Heart right ventricle (tissue), 16 donors: ENCODE data around the gene GLCE. TPM values are rescaled to one million over a fixed set of nuclear protein-coding genes. Genes with fewer than 3 reads are reported as not detected.

Source experiments
- ATAC-seq, 8 donors: fragments of 200-7000 bp; cut with Tn5 transposase; one replicate each; pipeline ENCODE4 v1.9.1; 2020; ENCODE audit warnings: mild to moderate bottlenecking in 8 of 8, moderate library complexity in 8 of 8, moderate number of reproducible peaks in 1 of 8
- DNase-seq, 2 donors: peaks; one replicate each; pipeline ENCODE4 v3.0.0-alpha.2; 2020
- H3K27ac ChIP-seq, 10 donors: fragments of 200-600 bp; sonication (generic) in 2 of 10; one replicate each; pipeline versions ENCODE4 v1.5.0 to v1.8.0; 2020 to 2022; ENCODE audit warnings: mild to moderate bottlenecking in 3 of 10
- H3K27me3 ChIP-seq, 7 donors: fragments of 200-600 bp; one replicate each; pipeline ENCODE4 v1.8.0; 2021 to 2022; ENCODE audit warnings: mild to moderate bottlenecking in 2 of 7
- H3K36me3 ChIP-seq, 9 donors: fragments of 200-600 bp; sonication (generic) in 1 of 9; one replicate each; pipeline versions ENCODE4 v1.5.0 to v1.8.0; 2020 to 2022; ENCODE audit warnings: mild to moderate bottlenecking in 2 of 9
- H3K4me1 ChIP-seq, 9 donors: fragments of 200-600 bp; sonication (generic) in 1 of 9; one replicate each; pipeline versions ENCODE4 v1.5.0 to v1.8.0; 2020 to 2022; ENCODE audit warnings: mild to moderate bottlenecking in 4 of 9
- H3K4me3 ChIP-seq, 10 donors: fragments of 200-600 bp; sonication (generic) in 2 of 10; one replicate each; pipeline versions ENCODE4 v1.5.0 to v1.8.0; 2020 to 2022; ENCODE audit warnings: mild to moderate bottlenecking in 7 of 10, moderate library complexity in 2 of 10
- H3K9me3 ChIP-seq, 11 donors: fragments of 200-600 bp in 10 of 11; sonication (generic) in 2 of 11; one replicate each; pipeline versions ENCODE4 v1.5.0 to v1.8.0; 2013 to 2022; ENCODE audit warnings: mild to moderate bottlenecking in 2 of 11, control low read depth in 1 of 11, moderate library complexity in 1 of 11
- WGBS, 2 donors: extraction: QIAGEN DNeasy Blood & Tissue Kit; methylation state at CpG; one replicate each; pipeline ENCODE4 v1.1.7; 2013; ENCODE audit warnings: inconsistent platforms in 1 of 2; 5-methylcytosine and 5-hydroxymethylcytosine counted together
- intact Hi-C, 10 donors: fragments of 100-400 bp; cut with DNase I; formaldehyde crosslinking; loops; one replicate each; pipeline versions ENCODE4 v1.11.1 to v1.14.2; 2022
- polyA plus RNA-seq, 2 donors: library from polyadenylated mRNA; stranded (reverse); fragments of 200-250 nt; gene quantifications; one replicate each; pipeline ENCODE4 v1.2.3, GENCODE V29; 2013
- total RNA-seq, 10 donors: library from RNA; stranded (reverse); fragmentation: NEBNext Ultra II Directional in 3 of 10; extraction: Animal tissue kit (Norgen Biotek cat#: 25700) in 3 of 10; gene quantifications; one replicate each; pipeline versions ENCODE4 v1.2.1 to v1.2.4, GENCODE V29; 2021 to 2023
- TF ChIP-seq, protein P1 (sequence below), 9 donors: fragments of 200-600 bp; sonication (generic) in 2 of 9; IDR thresholded peaks; one replicate each; pipeline versions ENCODE4 v1.5.0 to v1.8.0; 2021 to 2022; ENCODE audit warnings: antibody characterized with exemption in 9 of 9, mild to moderate bottlenecking in 5 of 9, moderate library complexity in 1 of 9
- donor health status: Arrhythmogenic right ventricular cardiomyopathy.
- donor health status: ischemic (EF 13 %, LVEDD 7.1; RV severe dilation, severe dysfunction).
- donor health status: healthy with polysubstance abuse.
- donor health status: DM: no; HTN: yes; CAD: no.
- donor health status: DM: no; HTN: no; CAD: no.
- donor health status: ischemic (EF 25% LVEDD 6.9; RV normal size, moderate dysfunction).
- donor health status: ischemic (EF 25% LVEDD 5.7; RV mildly dilated, moderate dysfunction).
- donor health status: healthy.
- donor health status: DM: yes; HTN: yes; CAD: no.
- donor health status: Ischemic cardiomyopathy.
- donor health status: ischemic (EF 35%, LVEDD 5.7; RV mildly dilated, moderate dysfunction).
- donor health status: nonischemic (EF 11% LVEDD 7.7; RV severe dilation, severe dysfunction).
- donor health status: DM: yes; HTN: yes; CAD: no.
- donor health status: PGD.
- donor health status: ischemic (EF 29% LVEDD 5.4; RV normal size, mild dysfunction).
- donor health status: nonischemic (EF 23%, LVEDD 6.1; RV moderate dilation, normal function).

Gene GLCE
- total and polyA plus RNA-seq, 12 donors = 5.4 to 13.3 (median 7.5) TPM

- Histone ChIP-seq H3K27ac (no peak overlapping the region), H3K4me3 (no peak overlapping the region), H3K9me3 (peaks cover 0 to 3% (median 0%) of the 10 kb centered on the region in 11 donors), H3K4me1 (peaks cover 0 to 6% (median 0%) of the 10 kb centered on the region in 9 donors), H3K36me3 (no peaks in the 10 kb centered on the region), H3K27me3 (peaks cover 0 to under 1% (median 0%) of the 10 kb centered on the region in 7 donors)
- TF ChIP-seq, protein P1, sequence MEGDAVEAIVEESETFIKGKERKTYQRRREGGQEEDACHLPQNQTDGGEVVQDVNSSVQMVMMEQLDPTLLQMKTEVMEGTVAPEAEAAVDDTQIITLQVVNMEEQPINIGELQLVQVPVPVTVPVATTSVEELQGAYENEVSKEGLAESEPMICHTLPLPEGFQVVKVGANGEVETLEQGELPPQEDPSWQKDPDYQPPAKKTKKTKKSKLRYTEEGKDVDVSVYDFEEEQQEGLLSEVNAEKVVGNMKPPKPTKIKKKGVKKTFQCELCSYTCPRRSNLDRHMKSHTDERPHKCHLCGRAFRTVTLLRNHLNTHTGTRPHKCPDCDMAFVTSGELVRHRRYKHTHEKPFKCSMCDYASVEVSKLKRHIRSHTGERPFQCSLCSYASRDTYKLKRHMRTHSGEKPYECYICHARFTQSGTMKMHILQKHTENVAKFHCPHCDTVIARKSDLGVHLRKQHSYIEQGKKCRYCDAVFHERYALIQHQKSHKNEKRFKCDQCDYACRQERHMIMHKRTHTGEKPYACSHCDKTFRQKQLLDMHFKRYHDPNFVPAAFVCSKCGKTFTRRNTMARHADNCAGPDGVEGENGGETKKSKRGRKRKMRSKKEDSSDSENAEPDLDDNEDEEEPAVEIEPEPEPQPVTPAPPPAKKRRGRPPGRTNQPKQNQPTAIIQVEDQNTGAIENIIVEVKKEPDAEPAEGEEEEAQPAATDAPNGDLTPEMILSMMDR (IDR thresholded peaks at IDR 0.05) = no peak
- WGBS, 2 donors = 71 to 76% methylated on average over 3 of the region's 3 CpGs
- no peak for DNase-seq
- intact Hi-C loops = no loop called here
- no peak for ATAC-seq
Observed at GRCh38 chr15:69307939-69308338, 147.5 kb downstream of the GLCE start.

GRCh38 chr15:69308949-69309348, 148.5 kb downstream of the GLCE start:
- 84 to 91% methylated on average over 5 of the region's 5 CpGs for WGBS, 2 donors
- peaks cover 0 to 16% (median 0%) of the 10 kb centered on the region in 9 donors for H3K4me1 ChIP-seq
- no peak for DNase-seq
- no peaks in the 10 kb centered on the region for H3K36me3 ChIP-seq
- H3K4me3 ChIP-seq = no peak overlapping the region
- no peak overlapping the region for H3K27ac ChIP-seq
- TF ChIP-seq, protein P1 (IDR thresholded peaks at IDR 0.05) = no peak
- intact Hi-C loops = no loop called here
- H3K27me3 ChIP-seq = peaks cover 0 to 4% (median 0%) of the 10 kb centered on the region in 7 donors
- peaks cover 0 to 3% (median 0%) of the 10 kb centered on the region in 11 donors for H3K9me3 ChIP-seq
- no peak for ATAC-seq

DNA sequence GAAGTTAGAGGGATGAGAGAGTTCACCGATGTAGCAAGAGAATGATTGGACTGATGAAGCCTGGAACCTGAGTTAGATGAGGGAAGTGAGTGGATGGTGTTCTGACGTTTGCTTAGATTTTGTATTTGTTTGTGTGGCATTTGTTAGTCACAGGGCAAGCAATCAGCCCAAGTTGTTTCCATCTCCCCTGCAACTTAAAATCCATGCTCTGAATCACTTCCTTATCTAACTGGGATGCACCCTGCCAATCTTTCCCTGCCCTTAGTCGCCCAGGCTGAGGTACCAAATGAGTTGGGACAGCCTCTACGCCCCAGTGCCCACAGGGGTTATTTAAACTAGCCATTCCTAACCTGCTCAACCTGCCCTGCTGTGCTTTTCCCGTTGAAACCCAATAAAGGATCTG, 150.9 kb downstream of the GLCE start:
- H3K36me3 ChIP-seq = no peaks in the 10 kb centered on the region
- ATAC-seq = no peak
- TF ChIP-seq, protein P1 (IDR thresholded peaks at IDR 0.05) = no peak
- no peak overlapping the region for H3K27ac ChIP-seq
- H3K27me3 ChIP-seq = peaks cover 0 to 4% (median 0%) of the 10 kb centered on the region in 7 donors
- no peak overlapping the region for H3K4me3 ChIP-seq
- 75 to 85% methylated on average over 5 of the region's 5 CpGs for WGBS, 2 donors
- H3K9me3 ChIP-seq = peaks cover 0 to 3% (median 0%) of the 10 kb centered on the region in 11 donors
- intact Hi-C loops = no loop called here
- peaks cover 0 to 12% (median 0%) of the 10 kb centered on the region in 9 donors for H3K4me1 ChIP-seq
- no peak for DNase-seq

DNA sequence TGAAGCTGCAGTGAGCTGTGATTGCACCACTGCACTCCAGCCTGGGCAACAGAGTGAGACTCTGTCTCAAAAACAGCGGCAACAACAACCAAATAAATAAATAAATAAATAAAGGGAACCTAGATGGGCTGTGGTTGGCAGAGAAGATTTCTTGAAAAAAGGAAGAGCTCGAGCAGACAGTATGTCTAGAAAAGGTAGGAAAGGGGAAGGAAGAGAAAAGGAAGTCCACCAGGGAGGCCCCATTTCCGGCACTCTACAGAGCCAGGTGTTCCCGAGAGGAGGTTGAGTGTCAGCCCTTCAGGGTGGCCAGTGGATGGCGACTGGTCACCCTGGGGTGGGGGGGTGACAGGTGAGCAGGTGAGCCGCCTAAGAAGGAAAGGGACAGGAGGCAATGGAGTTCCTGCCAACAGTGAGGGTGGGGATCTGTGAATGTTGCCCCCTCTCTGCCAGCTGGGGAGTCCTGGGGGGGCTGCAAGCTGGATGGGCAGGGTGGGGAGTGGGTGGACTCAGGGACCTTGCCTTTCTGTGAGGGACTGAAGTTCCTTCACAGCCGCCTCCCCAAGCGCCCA, 153.1 kb downstream of the GLCE start:
- 70 to 75% methylated on average over 8 of the region's 8 CpGs for WGBS, 2 donors
- Histone ChIP-seq H3K27me3 (peaks cover 0 to 4% (median 0%) of the 10 kb centered on the region in 7 donors), H3K36me3 (no peaks in the 10 kb centered on the region), H3K27ac (no peak overlapping the region), H3K9me3 (no peaks in the 10 kb centered on the region), H3K4me3 (no peak overlapping the region), H3K4me1 (peaks cover 0 to 12% (median 0%) of the 10 kb centered on the region in 9 donors)
- ATAC-seq (no peak), DNase-seq (no peak)
- intact Hi-C loops = no loop called here
- TF ChIP-seq, protein P1 (IDR thresholded peaks at IDR 0.05) = no peak
